GM19438 (cell line): ENCODE data around the gene STAC2.

ENCODE experiments used
- ATAC-seq: cut with Tn5 transposase; IDR thresholded peaks from one replicate; pipeline ENCODE4 v1.9.1; 2021; ENCODE audit warnings: low read depth; ENCODE audit not compliant: unreplicated experiment

STAC2 gene

GRCh38 chr17:39212841-39213480, 12.8 kb downstream of the STAC2 start:
- no peak for ATAC-seq

- ATAC-seq: no peak
Measured at GRCh38 chr17:39212195-39212810, 13.4 kb downstream of the STAC2 start.

GRCh38 chr17:39210093-39210434, 15.7 kb downstream of the STAC2 start:
- ATAC-seq: no peak

- no peak for ATAC-seq
Measured at GRCh38 chr17:39209317-39210092, 16.2 kb downstream of the STAC2 start.

- ATAC-seq: peak; percentile 50
Measured at GRCh38 chr17:39208893-39209292, 16.9 kb downstream of the STAC2 start.

- no peak for ATAC-seq
Measured at GRCh38 chr17:39208136-39208535, 17.6 kb downstream of the STAC2 start.

- ATAC-seq: no peak
Measured at GRCh38 chr17:39205112-39205526, 20.6 kb downstream of the STAC2 start.

GRCh38 chr17:39204245-39204644, 21.5 kb downstream of the STAC2 start:
- ATAC-seq: no peak

GRCh38 chr17:39200957-39201510, 24.7 kb downstream of the STAC2 start:
- no peak for ATAC-seq

- peak; percentile 55 for ATAC-seq
Measured at GRCh38 chr17:39200070-39200879, 25.5 kb downstream of the STAC2 start, which contains the start of gene RPL19. TSS of gene RPL19 (plus strand) at chr17:39200283. CDS start at chr17:39200345, 62 bp downstream.

- ATAC-seq: peak; percentile 48
Measured at GRCh38 chr17:39199820-39200069, 26.0 kb downstream of the STAC2 start.

GRCh38 chr17:39198186-39198566, 27.6 kb downstream of the STAC2 start:
- no peak for ATAC-seq

GRCh38 chr17:39197380-39198185, 28.2 kb downstream of the STAC2 start, which contains the start of gene CACNB1:
TSS of gene CACNB1 (minus strand) at chr17:39197669. CDS start at chr17:39197495, 174 bp downstream.
- no peak for ATAC-seq

GRCh38 chr17:39196808-39197291, 28.9 kb downstream of the STAC2 start:
- ATAC-seq: no peak

GRCh38 chr17:39196241-39196807, 29.4 kb downstream of the STAC2 start:
- no peak for ATAC-seq

- ATAC-seq: no peak
Measured at GRCh38 chr17:39195568-39196160, 30.1 kb downstream of the STAC2 start.

GRCh38 chr17:39194985-39195524, 30.7 kb downstream of the STAC2 start:
- no peak for ATAC-seq

GRCh38 chr17:39194089-39194984, 31.4 kb downstream of the STAC2 start:
- no peak for ATAC-seq
